ENCODE results near the gene DARS1.
"Not testable (repeated sequence)": the region's sequence is repeated elsewhere in the genome, so short reads cannot be mapped to it uniquely, and the experiment has no call there.

DARS1 gene

DNA sequence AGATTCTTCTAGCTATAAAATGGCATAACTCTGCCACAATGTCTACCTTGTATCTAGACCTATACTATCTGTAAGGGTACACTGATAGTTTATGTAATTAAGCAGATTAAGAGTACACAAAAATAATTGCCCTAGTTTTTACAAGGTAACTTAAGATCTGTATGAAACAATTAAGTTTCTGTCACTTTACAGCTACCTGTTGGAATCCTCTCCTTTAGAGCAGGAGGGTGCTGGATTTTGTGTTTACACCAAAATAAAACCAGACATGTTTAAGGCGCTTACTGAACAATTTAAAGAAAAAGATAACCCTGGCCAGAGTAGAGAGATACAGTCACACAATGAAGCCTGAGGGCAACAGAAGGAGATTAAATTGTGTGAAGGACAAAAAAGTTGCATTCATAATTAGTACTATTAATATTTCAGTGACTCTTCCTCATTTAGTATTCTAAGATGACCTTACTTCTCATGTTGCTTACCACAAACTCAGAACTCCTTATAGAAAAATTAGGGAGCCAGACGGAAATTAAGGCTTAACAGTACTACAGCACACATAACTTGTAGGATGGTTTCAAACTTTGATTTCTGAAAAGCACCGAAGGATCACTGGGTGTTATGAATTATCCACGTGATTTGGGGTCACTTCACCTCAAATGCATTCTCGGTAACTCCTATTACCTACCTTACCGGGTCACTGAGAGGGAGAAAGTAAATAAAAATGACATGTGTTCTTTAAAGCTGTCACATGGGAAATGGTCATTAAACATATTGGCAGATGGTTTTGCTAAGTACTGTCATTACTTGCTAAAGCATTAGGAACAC lies 1.0 kb downstream of the DARS1 start:
- DNase-seq (ENCODE audit: low spot score), result no peak

GRCh38 chr2:135980434-135981079 lies 4.9 kb downstream of the DARS1 start:
- no peak for DNase-seq (ENCODE audit: low spot score)

GRCh38 chr2:135975702-135976101 lies 9.7 kb downstream of the DARS1 start:
- DNase-seq (ENCODE audit: low spot score), result no peak

GRCh38 chr2:135974036-135974435 lies 11.4 kb downstream of the DARS1 start:
- DNase-seq (ENCODE audit: low spot score), result no peak

DNA sequence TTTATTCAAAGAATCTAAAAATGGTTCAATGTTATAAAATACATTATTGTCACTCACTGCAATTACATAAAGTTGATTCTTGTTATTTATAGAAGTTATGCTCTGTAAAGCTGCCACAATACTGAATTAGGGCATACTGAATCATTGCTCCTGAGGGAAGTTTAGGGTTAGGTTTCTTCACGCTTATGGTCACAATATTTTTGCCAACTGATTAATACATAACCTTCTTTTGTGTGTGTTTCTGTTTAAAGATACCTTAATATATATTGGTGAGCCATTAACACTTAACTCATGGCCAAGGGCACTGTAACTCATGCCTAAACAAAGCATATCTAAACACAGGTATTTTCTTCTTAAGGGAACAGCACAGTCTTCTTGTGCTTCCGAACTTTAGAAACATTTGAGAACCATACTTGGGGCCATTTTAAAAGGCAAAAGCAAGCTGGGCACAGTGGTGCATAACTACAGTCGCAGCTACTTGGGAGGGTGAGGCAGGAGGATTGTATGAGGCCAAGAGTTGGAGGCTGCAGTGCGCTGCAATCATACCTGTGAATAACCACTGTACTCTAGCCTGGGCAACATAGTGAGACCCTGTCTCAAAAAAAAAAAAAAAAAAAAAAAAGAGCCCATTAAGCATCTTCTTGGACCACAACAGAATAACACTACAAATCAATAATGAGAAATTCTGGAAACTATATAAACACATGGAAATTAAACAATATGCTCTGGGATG lies 15.6 kb downstream of the DARS1 start:
- no peak for DNase-seq (ENCODE audit: low spot score)

- no peak for DNase-seq (ENCODE audit: low spot score)
These were observed 19.7 kb downstream of the DARS1 start for GRCh38 chr2:135965756-135966155.

DNA sequence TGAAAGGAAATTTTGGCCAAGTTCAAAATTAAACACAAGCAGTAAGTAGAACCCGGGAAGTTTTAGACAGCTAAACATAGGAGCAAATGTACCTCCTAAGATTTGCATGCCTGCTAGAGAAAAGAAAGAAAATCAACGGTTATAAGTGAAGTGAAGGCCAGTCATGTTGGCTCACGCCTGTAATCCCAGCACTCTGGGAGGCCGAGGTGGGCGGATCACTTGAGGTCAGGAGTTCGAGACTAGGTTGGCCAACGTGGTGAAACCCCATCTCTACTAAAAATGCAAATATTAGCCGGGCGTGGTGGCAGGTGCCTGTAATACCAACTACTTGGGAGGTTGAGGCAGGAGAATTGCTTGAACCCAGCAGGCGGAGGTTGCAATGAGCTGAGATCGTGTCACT lies 21.0 kb downstream of the DARS1 start:
- DNase-seq (ENCODE audit: low spot score), result not testable (repeated sequence)

- no peak for DNase-seq (ENCODE audit: low spot score)
These were observed 21.6 kb downstream of the DARS1 start for GRCh38 chr2:135963841-135964240.

DNA sequence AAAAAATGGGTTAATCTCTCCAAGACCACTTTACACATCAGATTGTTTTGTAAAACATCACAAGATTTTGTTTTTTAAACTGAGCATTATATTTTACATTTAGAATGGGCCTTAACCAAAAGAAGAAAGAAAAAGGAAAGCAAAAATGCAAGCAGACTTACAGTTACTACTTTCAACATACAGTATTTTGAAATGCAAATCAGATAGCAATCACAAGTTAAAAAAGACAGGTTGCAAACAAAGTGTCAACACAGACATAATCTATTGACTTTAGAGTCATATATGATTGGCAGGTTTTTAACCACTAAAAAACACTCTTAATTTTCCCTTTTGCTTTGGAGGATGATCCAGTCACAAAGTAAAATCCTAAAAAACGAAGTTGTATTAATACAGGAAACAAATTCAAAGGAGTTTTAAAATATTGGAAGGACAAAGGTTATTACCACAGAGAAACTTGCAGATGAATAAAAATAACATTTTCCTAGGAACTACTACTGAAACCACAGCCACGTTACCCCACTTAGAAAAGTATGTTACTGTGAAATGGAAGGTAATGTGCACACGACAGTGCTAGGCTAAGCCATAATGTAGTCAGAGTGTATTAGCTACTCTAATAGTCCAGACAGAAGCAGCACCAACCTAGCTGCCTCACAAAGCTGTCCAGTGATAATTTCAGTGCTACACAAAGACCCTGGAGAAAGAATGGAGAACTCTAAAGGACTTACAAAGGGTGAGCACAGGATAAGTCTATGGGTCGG lies 22.9 kb downstream of the DARS1 start:
- no peak for DNase-seq (ENCODE audit: low spot score)

DNA sequence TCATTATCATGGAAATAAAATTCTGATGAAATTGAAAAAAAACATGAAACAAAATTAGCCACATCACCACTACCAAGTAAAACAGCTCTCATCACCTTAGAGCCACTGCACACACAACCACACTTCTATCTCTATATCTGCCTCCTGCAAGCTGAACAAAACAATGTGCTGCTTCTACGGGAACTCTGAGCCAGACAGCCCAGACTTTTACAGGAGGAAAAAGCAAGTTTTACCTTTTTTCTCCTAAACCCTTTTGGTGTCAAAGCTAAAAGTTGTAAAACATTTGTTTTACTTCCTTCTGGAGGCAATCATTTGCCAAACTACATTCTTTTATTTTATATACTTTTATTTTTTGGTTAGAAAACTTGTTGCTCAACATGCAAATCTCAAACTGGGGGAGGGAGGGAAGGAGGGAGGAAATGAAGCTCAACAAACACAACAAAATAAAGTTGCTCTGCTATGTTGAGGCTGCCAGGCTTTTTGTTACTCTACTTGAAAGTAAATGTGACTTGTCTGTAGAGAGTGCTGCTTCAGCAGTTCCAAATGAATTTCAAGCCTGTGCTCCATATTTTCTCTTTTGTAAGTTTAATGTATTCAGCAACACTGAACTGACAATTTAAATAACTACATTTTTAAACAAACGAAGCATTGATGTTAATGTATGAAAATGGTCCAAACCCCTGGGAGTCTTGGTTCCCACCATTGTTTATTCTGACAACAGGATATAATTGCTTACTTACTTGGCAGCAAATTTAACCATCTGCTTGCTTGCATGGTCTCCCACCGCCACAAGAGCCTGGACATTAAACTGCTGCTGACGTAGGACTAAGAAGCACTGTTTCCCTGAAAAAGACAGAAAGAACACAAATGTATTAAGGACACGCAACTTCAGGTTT lies 24.5 kb downstream of the DARS1 start:
- no peak for DNase-seq (ENCODE audit: low spot score)

GRCh38 chr2:135960150-135960549 lies 25.3 kb downstream of the DARS1 start:
- DNase-seq (ENCODE audit: low spot score), result no peak

GRCh38 chr2:135958927-135959326 lies 26.5 kb downstream of the DARS1 start:
- DNase-seq (ENCODE audit: low spot score), result not testable (repeated sequence)

DNA sequence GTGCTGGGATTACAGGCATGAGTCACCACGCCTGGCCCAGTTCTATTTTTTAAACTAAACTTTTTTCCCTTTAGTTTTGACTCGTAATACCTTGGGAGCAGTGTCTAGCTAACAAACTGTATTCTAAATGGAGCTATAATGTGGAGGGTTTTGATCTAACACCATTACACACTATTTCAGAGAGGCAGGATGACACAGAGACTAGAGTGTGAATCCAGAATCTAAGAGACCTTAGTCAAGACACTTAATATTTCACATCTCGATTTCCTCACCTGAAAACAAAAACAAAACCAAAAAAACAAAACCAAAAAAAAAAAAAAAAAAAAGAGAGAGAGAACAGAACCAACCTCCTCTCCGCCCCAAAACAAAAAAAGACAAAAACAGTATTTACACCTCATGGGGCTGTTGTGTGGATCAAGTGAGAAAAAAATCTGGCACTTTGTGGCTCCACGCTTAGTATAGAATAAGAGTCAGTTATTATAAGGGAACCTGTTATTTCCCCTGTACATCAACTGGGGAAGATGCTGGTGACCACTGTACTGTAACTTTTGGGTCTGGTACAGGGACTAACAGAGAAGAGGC lies 31.3 kb downstream of the DARS1 start:
- DNase-seq (ENCODE audit: low spot score), result no peak

- no peak for DNase-seq (ENCODE audit: low spot score)
These were observed 32.5 kb downstream of the DARS1 start for GRCh38 chr2:135952891-135953290.

DNA sequence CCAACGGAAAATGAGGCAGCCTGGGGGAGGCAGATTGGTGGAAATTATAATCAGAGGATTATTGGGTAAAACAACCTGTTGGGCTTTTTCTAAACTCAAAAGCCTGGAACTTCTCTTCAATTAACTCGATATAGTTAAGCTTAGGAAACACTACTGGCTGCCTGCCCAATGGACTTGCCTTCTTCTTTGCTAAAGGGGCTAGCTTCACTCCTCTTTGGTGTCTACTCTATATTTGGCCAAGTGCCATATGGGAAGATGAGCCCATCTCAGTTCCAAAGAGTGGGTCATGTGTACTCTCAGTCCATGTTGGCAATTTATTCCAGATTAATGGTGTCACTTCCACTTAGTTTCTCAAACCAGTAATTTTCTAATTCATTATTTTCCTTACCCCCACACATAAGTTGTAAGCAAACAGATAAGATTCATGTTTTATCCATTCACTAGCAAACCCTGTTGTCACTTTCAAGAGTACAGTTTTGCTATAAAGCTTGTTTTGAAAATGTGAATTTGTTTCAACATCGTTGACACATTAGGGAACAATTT lies 34.3 kb downstream of the DARS1 start:
- DNase-seq (ENCODE audit: low spot score), result no peak

GRCh38 chr2:135949451-135950234 lies 35.8 kb downstream of the DARS1 start:
- DNase-seq (ENCODE audit: low spot score), result no peak

DNA sequence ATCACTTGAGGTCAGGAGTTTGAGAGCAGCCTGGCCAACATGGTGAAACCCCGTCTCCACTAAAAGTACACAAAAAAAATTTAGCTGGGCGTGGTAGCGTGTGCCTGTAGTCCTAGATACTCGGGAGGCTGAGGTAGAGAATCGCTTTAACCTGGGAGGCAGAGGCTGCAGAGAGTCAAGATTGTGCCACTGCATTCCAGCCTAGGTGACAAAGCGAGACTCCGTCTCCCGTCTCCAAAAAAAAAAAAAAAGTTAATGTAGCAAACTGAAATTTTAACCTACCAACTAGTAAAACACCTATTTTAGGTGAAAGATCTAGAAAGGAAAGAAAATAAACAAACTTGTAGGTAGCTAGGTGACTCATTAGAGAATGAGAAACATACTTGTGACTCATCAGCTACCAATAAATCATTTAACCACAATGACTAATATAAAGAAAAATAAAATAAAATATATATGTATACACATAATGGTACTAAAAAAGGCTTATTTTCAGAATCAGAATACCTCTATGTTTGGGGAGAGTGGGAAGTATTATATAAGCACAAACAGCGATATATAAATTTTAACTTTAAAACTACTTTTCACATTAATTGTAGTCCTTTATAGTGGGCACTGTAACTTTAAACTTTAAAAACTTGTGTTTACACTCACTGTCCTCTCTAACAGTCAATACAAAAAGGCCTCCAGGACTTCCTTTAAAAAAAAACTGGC lies 36.6 kb downstream of the DARS1 start:
- peak; percentile 23 for DNase-seq (ENCODE audit: low spot score)

DNA sequence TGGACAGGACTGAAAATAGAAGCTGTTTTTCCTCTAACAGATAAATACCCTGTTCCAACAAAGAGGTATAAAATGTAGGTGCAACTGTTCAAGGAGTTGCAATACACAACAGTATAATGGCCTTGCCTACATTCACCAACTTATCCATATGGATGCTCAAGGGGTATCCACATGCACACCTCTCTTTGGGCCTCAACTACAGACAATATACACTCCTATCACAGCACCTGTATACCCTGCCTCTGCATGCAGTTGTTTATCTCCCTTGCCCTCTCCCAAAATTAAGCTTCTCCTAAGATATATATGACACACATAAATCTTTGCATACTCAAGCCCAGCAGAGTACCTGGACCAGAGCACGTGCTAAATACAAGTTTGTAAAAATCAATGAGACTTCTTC lies 37.3 kb downstream of the DARS1 start:
- no peak for DNase-seq (ENCODE audit: low spot score)

- no peak for DNase-seq (ENCODE audit: low spot score)
These were observed 37.9 kb downstream of the DARS1 start for GRCh38 chr2:135947483-135947882.
